GM12875 (cell line): ENCODE data around the gene RPAP3.

Source experiments
- H3K4me3 ChIP-seq: one replicate; pipeline ENCODE4 v1.5.1; 2011; ENCODE audit warnings: low read depth, low read length, control low read depth
- CTCF ChIP-seq: IDR thresholded peaks from 2 replicates; pipeline ENCODE4 v1.5.1; 2011; ENCODE audit warnings: low read depth, mild to moderate bottlenecking, control low read depth, inconsistent platforms, low read length, moderate library complexity, borderline replicate concordance; ENCODE audit not compliant: insufficient read depth

The RPAP3 gene

GRCh38 chr12:47707905-47708543 is 2.2 kb upstream of the RPAP3 start:
- TF ChIP-seq CTCF, result no peak
- H3K4me3 ChIP-seq, result no peak overlapping the region

DNA sequence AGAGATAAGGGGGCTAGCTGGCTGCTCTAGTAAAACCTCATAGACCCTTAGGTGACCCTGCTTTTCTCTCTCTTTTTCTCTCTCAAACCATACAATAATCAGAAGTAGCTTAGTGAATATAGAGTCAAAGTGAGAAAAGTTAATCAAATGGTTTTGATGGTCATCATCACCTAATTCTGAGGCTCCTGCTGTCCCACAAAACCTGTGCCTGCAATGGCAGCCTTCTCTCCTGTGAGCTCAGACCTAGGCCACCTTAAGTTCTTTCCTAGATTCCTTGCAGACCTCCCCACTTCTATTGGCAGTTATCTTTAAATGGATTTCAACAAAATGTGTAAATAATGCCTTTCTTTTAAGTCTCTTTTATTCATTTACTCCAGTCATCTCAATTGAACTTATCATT is 1.5 kb upstream of the RPAP3 start:
- TF ChIP-seq CTCF, result no peak
- no peak overlapping the region for H3K4me3 ChIP-seq

DNA sequence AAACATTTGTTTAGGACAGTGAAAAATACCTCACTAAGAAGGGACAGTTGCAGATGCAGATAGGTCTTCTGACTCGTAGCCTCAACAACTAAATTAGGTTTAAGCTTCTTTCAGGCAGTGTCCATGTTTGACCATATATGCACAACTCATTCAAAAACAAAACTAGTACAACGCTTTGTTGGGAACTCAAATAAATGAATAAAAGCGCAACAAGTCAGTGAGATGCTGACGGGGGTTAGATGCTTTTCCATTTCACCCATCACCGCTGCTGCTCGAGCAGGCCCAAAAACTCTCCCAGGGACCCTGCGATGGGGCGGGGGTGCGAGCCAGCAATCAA is 633 bp downstream of the RPAP3 start:
- peak overlapping the region; percentile 92 for H3K4me3 ChIP-seq
- TF ChIP-seq CTCF, result no peak

DNA sequence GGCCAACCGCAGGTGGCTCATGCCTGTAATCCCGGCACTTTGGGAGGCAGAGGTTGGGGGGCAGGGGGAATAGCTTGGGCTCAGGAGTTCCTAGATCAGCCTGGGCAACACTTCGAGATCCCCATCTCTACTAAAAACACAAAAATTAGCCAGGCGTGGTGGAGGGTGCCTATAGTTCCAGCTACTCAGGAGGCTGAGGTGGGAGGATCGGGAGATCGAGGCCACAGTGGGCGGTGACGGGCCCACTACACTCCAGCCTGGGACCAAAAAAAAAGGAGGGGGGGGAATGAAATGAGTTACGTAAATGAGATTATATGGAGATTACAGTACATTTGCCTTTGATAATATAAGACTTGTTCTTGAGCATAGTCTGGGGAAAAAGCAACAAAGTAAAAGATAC is 1.1 kb downstream of the RPAP3 start:
- H3K4me3 ChIP-seq, result peak overlapping the region; percentile 92
- TF ChIP-seq CTCF, result no peak

DNA sequence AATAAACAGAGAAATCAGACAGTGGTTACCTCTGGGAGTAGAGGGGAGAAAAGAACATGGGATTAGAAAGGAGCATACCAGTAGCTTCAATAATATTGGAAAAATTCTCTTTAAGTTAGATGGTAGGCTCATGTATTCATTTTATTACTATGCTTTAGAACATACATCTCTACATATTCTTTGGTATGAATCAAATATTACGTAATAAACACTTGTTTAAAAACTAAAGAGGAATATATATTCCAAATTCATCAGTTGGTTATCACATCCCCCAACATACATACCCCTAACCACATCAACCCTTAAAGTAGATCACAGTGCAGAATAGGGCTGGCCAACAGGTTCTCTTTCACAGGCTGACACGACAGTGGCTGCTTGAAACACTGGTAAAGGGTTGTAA is 5.6 kb downstream of the RPAP3 start:
- no peak overlapping the region for H3K4me3 ChIP-seq
- no peak for TF ChIP-seq CTCF

DNA sequence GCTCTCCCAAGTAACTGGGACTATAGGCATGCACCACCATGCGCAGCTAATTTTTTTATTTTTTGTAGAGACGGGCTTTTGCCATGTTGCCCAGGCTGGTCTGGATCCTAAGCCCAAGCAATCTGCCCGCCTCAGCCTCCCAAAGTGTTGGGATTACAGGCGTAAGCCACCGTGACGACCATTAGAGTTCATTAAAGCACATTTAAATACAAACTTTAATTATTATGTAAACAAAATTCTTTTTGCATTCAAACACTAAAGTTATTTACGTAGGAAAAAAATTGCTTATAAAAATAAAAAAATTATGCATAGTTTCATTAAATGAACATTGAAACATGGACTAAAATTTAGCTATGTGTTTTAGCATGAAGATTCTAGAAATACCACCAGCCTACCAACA is 7.2 kb downstream of the RPAP3 start:
- no peak for TF ChIP-seq CTCF
- no peak overlapping the region for H3K4me3 ChIP-seq

- TF ChIP-seq CTCF, result no peak
- no peak overlapping the region for H3K4me3 ChIP-seq
Measured at GRCh38 chr12:47698055-47698454, 7.8 kb downstream of the RPAP3 start.
